ENCODE measurements around the gene ARIH2.
"Not testable (repeated sequence)": the region's sequence is repeated elsewhere in the genome, so short reads cannot be mapped to it uniquely, and the experiment has no call there.

Gene ARIH2

GRCh38 chr3:48918388-48919214, at the start of gene ARIH2:
Gene ARIH2, plus strand, starts transcription at chr3:48918842. Its CDS starts 8,717 bp downstream, at chr3:48927559.
- peak; percentile 95 for DNase-seq

GRCh38 chr3:48877671-48878070, 41.0 kb upstream of the ARIH2 start:
- DNase-seq: no peak

- DNase-seq: no peak
Measured at GRCh38 chr3:48879307-48879993, 39.2 kb upstream of the ARIH2 start.

- no peak for DNase-seq
Measured at GRCh38 chr3:48879994-48880377, 38.7 kb upstream of the ARIH2 start.

- no peak for DNase-seq
Measured at GRCh38 chr3:48881006-48881405, 37.6 kb upstream of the ARIH2 start.

DNA sequence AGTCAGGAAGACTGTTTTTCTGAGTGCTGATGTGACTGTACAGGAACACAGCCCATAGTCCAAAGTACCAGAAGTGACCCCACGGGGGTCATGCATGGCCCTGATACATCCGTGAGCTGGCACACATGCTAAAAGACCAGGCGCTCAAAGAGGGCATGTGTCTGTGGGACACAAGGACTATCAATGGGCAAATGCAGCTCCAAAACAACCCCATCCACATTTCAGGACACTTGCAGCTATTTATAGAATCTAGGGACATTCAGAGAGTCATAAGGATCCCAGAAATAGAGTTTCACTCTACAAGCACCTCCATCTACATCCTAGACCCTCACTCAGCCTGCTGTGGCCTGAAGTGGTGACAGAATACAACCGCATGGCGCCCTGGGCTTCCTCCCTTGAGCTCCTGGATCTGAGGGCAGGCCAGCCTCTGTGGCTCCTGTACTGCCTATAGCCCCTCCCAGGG, 37.0 kb upstream of the ARIH2 start:
- DNase-seq: no peak

- DNase-seq: no peak
Measured at GRCh38 chr3:48885753-48886152, 32.9 kb upstream of the ARIH2 start.

DNA sequence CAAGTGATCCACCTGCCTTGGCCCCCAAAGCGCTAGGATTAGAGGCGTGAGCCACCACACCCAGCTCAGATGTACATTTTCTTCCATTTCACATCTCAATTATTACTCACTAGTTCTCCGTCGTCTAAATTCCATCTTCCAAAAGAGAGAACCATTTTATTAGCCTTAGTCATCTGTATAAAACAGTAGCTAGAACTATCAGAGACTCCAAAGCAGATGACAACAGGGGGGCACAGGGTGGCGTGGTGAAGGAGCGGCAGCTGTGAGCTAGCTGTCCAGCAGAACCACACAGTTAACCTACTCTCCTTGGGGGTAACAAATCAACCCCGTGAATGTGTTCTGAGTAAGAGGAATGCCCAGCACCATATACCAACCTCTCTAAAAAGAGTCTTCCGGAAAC, 27.0 kb upstream of the ARIH2 start:
- no peak for DNase-seq

DNA sequence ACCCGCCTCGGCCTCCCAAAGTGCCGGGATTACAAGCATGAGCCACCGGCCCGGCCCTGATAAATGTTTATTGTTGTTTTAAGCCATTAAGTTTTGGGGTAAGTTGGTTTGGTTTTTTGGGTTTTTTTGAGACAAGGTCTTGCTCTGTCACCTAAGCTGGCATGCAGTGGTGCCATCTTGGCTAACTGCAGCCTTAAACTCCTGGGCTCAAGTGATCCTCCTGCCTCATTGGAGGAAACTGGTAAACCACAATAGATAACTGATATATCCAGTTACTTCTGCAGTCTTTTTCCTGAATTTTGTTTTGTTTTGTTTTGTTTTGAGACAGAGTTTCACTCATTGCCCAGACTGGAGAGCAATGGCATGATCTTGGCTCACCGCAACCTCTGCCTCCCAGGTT, 24.1 kb upstream of the ARIH2 start:
- DNase-seq: no peak

DNA sequence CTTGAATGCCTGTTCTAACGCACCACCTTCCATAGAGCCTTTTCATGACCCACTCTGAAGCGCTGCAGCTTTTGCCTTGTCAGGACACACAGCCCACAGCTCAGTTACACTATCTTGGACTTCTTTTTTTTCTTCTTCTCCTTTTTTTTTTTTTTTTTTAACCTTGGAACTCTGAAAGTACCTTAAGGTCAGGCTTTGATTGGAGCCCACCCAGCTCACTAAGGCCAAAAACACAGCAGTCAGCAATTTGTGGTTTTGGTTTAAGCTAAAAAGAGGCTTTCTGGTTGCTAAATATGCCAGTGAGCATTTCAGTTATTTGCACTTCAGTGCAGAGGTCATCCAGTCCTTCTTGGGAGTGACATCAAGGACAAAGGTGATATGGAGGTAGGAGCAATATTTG, 21.7 kb upstream of the ARIH2 start:
- DNase-seq: no peak

GRCh38 chr3:48897460-48898376, 20.9 kb upstream of the ARIH2 start:
- no peak for DNase-seq

DNA sequence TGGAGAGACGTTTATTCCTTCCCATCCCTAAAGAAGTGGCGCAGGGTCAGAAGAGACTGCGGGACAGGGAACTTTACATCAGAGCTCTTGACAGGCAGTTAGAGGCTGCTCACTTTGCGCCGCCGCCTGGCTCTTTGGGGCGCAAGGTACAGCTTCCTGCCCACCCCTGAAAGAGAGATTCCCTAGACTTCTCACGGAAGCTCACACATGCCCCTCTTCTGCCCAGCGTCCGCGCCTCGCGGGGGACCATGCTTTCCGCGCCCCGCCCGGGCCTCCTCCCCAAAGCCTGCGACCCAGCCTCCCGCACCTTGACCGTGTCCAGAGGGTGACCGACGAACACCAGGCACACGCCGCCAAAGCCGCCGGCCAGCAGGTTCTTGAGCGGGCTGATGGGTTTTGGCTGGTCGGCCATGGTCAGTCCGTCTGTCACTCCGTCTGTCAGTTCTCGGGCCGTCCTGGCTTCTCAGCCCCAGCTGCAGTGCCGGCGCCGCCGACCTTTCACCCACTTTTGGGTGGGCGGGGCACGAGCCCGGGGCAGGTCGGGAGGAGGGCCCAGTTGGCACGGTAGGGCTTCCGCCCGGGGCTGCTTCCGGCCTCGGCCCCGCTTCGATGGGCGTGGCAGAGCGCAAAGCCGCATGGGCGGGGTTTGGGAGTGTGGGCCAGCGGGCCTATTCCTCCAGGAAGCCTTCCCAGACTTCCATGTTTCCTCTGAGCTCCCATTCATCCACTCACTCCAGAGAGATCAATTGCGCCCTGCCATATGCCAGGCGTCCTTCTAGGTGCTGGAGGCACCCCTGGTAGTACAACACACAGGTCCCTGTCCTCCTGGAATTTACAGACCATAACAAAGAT, 20.0 kb upstream of the ARIH2 start, which contains the start of gene SLC25A20:
Gene SLC25A20, minus strand, starts transcription at position 500 of the 852 bp plus-strand sequence. Its CDS starts 88 bp downstream, at position 412.
- peak; percentile 92 for DNase-seq

DNA sequence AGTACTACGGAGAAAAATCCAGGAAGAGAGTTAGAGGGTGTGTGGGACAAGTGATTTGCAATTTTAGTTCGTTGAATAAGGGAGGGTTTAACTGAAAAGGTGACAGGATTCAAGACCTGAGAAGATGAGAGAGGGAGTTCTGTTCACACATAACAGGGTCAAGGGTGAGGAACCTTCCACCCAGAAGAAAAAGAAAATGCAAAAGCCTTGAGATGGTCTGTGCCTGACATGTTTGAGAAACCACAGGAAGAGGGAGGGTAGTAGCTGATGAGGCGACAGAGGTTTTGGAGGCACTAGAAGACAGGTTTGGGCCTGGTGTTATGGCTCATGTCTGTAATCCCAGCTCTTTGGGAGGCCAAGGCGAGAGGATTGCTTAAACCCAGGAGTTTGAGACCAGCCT, 19.4 kb upstream of the ARIH2 start:
- no peak for DNase-seq

DNA sequence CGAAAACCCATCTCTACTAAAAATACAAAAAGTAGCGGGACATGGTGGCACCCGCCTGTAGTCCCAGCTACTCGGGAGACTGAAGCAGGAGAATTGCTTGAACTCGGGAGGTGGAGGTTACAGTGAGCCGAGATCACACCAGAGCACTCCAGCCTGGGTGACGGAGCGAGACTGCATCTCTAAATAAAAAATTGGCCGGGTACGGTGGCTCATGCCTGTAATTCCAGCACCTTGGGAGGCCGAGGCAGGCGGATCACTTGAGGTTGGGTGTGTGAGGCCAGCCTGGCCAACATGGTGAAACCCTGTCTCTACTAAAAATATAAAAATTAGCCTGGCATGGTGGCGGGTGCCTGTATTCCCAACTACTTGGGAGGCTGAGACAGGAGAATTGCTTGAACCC, 11.6 kb upstream of the ARIH2 start:
- DNase-seq: not testable (repeated sequence)

DNA sequence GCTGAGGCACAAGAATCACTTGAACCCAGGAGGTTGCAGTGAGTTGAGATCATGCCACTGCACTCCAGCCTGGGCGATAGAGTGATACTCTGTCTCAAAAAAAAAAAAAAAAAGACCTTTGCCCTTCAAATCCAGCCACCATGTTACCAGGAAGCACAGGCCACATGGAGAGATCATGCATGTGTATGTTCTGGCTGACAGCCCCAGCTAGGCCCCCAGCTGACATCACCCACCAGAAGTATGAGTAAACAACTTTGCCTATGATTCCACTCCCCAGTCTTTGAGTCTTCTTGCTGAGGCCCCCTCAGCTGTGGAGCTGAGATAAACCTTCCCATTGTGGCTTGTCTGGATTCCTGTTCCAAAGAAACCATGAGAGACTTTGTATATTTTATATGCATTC, 3.3 kb upstream of the ARIH2 start:
- DNase-seq: no peak

DNA sequence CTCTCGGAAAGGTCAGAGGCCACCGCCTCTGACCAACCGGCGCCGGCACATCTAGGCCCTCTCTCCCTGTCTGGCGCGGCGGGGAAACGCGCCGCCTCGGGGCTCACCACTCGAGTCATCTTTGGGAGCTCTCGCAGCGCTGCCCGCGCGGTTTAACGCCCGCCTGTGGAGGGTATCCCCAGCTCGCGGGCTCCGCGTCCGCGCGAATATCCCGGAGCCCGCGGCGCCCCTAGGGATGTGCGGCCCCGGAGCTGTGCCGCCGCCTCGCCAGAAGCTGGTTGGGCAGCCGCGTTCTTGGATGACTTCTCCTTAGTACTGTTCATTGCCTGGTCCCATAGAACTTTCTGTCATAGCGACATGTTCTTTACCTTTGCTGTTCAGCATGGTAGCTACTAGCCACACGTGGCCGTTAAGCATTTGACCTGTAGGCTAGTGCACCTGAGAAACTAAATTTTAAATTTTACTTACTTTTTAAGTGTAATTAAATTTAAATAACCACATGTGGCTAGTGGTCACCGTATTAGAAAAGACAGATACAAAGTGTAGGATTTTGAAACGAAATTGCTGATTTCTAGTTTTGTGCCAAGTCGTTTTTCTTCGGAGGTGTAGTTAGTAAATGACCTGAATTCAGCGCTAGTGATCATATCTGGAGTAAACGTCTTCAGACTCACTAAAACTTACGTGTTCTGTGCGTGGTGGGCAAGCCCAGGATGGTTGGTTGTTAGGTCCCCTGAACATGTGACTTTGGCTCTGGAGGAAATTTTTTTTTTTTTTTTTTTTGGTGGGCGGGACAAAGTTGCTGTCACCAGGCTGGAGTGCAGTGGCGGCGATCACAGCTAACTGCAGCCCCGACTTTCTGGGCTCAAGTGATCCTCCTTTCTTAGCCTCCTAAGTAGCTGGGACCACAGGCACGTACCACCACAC, 835 bp downstream of the ARIH2 start:
- peak; percentile 52 for DNase-seq

DNA sequence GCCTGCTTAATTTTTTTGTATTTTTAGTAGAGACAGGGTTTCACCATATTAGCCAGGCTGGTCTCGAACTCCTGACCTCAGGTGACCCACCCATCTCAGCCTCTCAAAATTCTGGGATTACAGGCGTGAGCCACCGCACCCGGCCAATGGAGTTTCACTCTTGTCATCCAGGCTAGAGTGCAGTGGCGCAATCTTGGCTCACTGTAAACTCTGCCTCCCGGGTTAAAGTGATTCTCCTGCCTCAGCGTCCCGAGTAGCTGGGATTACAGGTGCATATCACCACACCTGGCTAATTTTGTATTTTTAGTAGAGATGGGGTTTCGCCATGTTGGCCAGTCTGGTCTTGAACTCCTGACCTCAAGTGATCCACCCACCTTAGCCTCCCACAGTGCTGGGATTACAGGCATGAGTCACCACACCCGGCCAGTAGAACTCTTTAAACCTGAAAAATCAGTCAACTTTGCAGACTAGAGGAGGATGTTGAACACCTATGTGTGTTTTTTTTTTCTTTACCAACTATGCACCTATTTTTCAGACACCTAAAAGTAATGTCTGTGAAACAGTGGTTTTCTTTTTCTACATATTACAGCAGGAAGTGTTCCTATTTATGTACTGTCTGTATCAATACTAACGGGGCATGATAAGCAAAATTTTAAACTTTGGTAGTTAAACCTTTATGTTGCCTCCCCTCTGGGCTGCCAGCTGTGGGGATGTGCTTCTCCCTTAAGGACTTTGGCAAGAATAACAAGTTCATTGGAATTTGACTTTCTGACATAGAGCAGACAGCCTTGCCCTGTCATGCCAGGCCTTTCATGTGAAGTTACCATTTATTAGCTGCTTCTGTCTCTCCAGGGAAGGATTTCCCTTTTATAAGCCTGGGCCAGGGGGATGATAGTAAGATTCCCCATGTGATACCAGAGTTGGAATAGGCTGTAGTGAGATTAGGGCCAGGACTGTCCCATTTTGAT, 8.1 kb downstream of the ARIH2 start:
- DNase-seq: no peak

GRCh38 chr3:48927928-48928327, 9.3 kb downstream of the ARIH2 start:
- no peak for DNase-seq

DNA sequence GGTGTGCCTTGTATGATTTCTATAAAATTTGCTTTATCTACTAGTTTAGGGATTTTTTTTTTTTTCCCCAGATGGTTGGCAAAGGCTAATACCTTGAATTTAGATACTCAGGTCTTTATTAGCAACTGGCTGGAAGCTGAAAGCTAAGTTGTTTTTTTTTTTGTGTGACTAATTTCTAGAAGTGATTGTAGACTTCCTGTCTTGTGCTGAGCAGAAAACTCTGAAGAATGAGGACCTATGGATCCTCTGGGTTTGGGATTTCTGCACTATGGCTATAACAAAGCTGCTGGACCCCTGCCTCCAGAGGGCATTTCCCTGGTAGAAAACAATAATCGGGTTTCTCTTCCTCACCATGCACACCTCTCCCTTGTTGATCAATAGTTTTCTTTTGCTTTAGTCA, 10.0 kb downstream of the ARIH2 start:
- no peak for DNase-seq
